ENCODE measurements around the gene AATK. TPM values are rescaled to one million over a fixed set of nuclear protein-coding genes. Genes with fewer than 3 reads are reported as not detected.

Gene AATK
- polyA plus RNA-seq, 1 of the 3 experiments (the other 2 are of a cell fraction) = 0.51 TPM

- H3K9me3 ChIP-seq = 0 out of 2 replicates have a peak, but pooled peaks cover 7% of the 10 kb centered on the region
- no peak for TF ChIP-seq GATA2 (CRISPR knock-in tag; IDR thresholded peaks at IDR 0.05)
- no peak for TF ChIP-seq RAD21 (IDR thresholded peaks at IDR 0.05; ENCODE audit: low read length)
- CTCF ChIA-PET = interaction anchor here (0.8 to 3.6 kb wide), 6 partner anchors 8 to 156 kb away, joined by 3 to 18 read pairs (median 4); no protein-coding TSS in a partner anchor
- no peak for DNase-seq
- no peaks in the 10 kb centered on the region for H3F3A ChIP-seq (replicated peaks; ENCODE audit: insufficient read depth)
- no peaks in the 10 kb centered on the region for H3K9me2 ChIP-seq
- no peak overlapping the region for H3K4me2 ChIP-seq
- WGBS (ENCODE audit: low lambda C conversion rate) = 82% methylated on average over 7 of the region's 9 CpGs
- H3K9ac ChIP-seq = no peak overlapping the region
- H4K20me1 ChIP-seq (ENCODE audit: insufficient read depth) = no peaks in the 10 kb centered on the region
- no peak overlapping the region for H3K4me3 ChIP-seq (ENCODE audit: low read depth in 2 of 2, low read length in 1 of 2)
- POLR2A ChIA-PET = interaction anchor here (1.0 to 1.5 kb wide), 2 partner anchors 10 to 11 kb away, joined by 4 to 5 read pairs; no protein-coding TSS in a partner anchor
- H3K79me2 ChIP-seq (ENCODE audit: insufficient read depth) = no peaks in the 10 kb centered on the region
- H3K36me3 ChIP-seq (replicated peaks in 1 of 2; ENCODE audit: control insufficient read depth in 1 of 2, insufficient read depth in 2 of 2, low read length in 1 of 2) = no peaks in the 10 kb centered on the region
- H2AFZ ChIP-seq (ENCODE audit: low read depth) = no peak overlapping the region
- no peak overlapping the region for H3K27ac ChIP-seq (ENCODE audit: low read depth in 2 of 2, low read length in 1 of 2)
- peaks cover 0 to 7% of the 10 kb centered on the region in 2 experiments; a peak in 1 of 4 replicates for H3K4me1 ChIP-seq (ENCODE audit: control insufficient read depth in 1 of 2, insufficient read depth in 2 of 2, low read depth in 1 of 2, low read length in 1 of 2)
- no peaks in the 10 kb centered on the region for H3K27me3 ChIP-seq (ENCODE audit: insufficient read depth)
These were observed 13.2 kb upstream of the AATK start for GRCh38 chr17:81179220-81179619.

- ChIA-PET POLR2A (interaction anchor here (1.0 to 1.5 kb wide), 2 partner anchors 10 to 11 kb away, joined by 4 to 5 read pairs; no protein-coding TSS in a partner anchor), CTCF (interaction anchor here (1.2 to 3.6 kb wide), 6 partner anchors 22 to 155 kb away, joined by 3 to 18 read pairs (median 8); no protein-coding TSS in a partner anchor)
- Histone ChIP-seq H3K4me1 (ENCODE audit: control insufficient read depth in 1 of 2, insufficient read depth in 2 of 2, low read depth in 1 of 2, low read length in 1 of 2) (peaks cover 0 to 6% of the 10 kb centered on the region in 2 experiments; a peak in 1 of 4 replicates), H3K9me3 (0 out of 2 replicates have a peak, but pooled peaks cover 7% of the 10 kb centered on the region), H3K27ac (ENCODE audit: low read depth in 2 of 2, low read length in 1 of 2) (no peak overlapping the region), H3K9ac (no peak overlapping the region), H3K36me3 (replicated peaks in 1 of 2; ENCODE audit: control insufficient read depth in 1 of 2, insufficient read depth in 2 of 2, low read length in 1 of 2) (no peaks in the 10 kb centered on the region), H2AFZ (ENCODE audit: low read depth) (no peak overlapping the region), H3F3A (replicated peaks; ENCODE audit: insufficient read depth) (peaks cover 3% of the 10 kb centered on the region), H4K20me1 (ENCODE audit: insufficient read depth) (no peaks in the 10 kb centered on the region), H3K9me2 (no peaks in the 10 kb centered on the region), H3K4me3 (ENCODE audit: low read depth in 2 of 2, low read length in 1 of 2) (no peak overlapping the region), H3K4me2 (no peak overlapping the region), H3K79me2 (ENCODE audit: insufficient read depth) (no peaks in the 10 kb centered on the region), H3K27me3 (ENCODE audit: insufficient read depth) (no peaks in the 10 kb centered on the region)
- DNase-seq = no peak
- WGBS (ENCODE audit: low lambda C conversion rate) = 79% methylated on average over 23 of the region's 25 CpGs
- TF ChIP-seq CTCF (IDR thresholded peaks at IDR 0.05) (no peak), EZH2phosphoT487 (IDR thresholded peaks at IDR 0.05; ENCODE audit: borderline replicate concordance, low read depth) (no peak), MEF2A (IDR thresholded peaks at IDR 0.05; ENCODE audit: borderline replicate concordance, low read depth) (no peak), ELF1 (IDR thresholded peaks at IDR 0.05) (no peak), ZBTB33 (IDR thresholded peaks at IDR 0.05; ENCODE audit: borderline replicate concordance, low read depth) (no peak), IRF3 (IDR thresholded peaks at IDR 0.05; ENCODE audit: low read depth, low read length) (no peak), CHD2 (IDR thresholded peaks at IDR 0.05; ENCODE audit: low read length, partially characterized antibody) (no peak), RCOR1 (IDR thresholded peaks at IDR 0.05; ENCODE audit: low read length) (no peak), YY1 (IDR thresholded peaks at IDR 0.05; ENCODE audit: low read depth) (no peak), MXI1 (IDR thresholded peaks at IDR 0.05; ENCODE audit: low read depth, low read length) (no peak)
These were observed 12.4 kb upstream of the AATK start for GRCh38 chr17:81178136-81179091.
